Measurements from ENCODE around the gene ZNF362.

The ZNF362 gene

GRCh38 chr1:33349778-33350610 is 93.7 kb downstream of the ZNF362 start:
- FAIRE-seq = no peak

Data from TTC549 (cell line).